ENCODE data around the gene CRADD. TPM values are rescaled to one million over a fixed set of nuclear protein-coding genes. Genes with fewer than 3 reads are reported as not detected.

Gene CRADD
- total RNA-seq, 2 donors from 2014 or later = 7.7 to 9.1 TPM

- Mint-ChIP-seq H3K4me3 (no peak overlapping the region), H3K27me3 (ENCODE audit: insufficient read depth) (no peaks in the 10 kb centered on the region), H3K36me3 (ENCODE audit: low read depth) (no peaks in the 10 kb centered on the region), H3K9me3 (peaks cover 6% of the 10 kb centered on the region), H3K4me1 (no peaks in the 10 kb centered on the region), H3K27ac (no peak overlapping the region)
- Histone ChIP-seq H3K9me3 (ENCODE audit: control insufficient read depth, low read length) (no peaks in the 10 kb centered on the region), H3K4me1 (ENCODE audit: control insufficient read depth, insufficient read depth, low read length) (no peaks in the 10 kb centered on the region), H3K27me3 (ENCODE audit: control insufficient read depth, insufficient read depth, low read length, poor library complexity, severe bottlenecking) (no peaks in the 10 kb centered on the region), H3K27ac (ENCODE audit: low read depth, low read length) (no peak overlapping the region), H3K9ac (ENCODE audit: extremely low read depth, low read length, poor library complexity, severe bottlenecking) (no peak overlapping the region), H3K36me3 (ENCODE audit: control insufficient read depth, insufficient read depth, low read length) (no peaks in the 10 kb centered on the region), H3K4me3 (ENCODE audit: low read length) (no peak overlapping the region)
- no peak for DNase-seq
- 62 to 90% methylated on average over 3 of the region's 3 CpGs for WGBS, 2 experiments (ENCODE audit: insufficient coverage in 1 of 2, insufficient read length in 1 of 2)
- no peak for TF ChIP-seq CTCF (conservative IDR thresholded peaks at IDR 0.05)
These were observed 50.1 kb downstream of the CRADD start for GRCh38 chr12:93727195-93727811.

GRCh38 chr12:93727911-93728310 lies 50.7 kb downstream of the CRADD start:
- no peaks in the 10 kb centered on the region for H3K36me3 Mint-ChIP-seq (ENCODE audit: low read depth)
- no peaks in the 10 kb centered on the region for H3K4me1 ChIP-seq (ENCODE audit: control insufficient read depth, insufficient read depth, low read length)

GRCh38 chr12:93729934-93730333 lies 52.8 kb downstream of the CRADD start:
- no peaks in the 10 kb centered on the region for H3K36me3 ChIP-seq (ENCODE audit: control insufficient read depth, insufficient read depth, low read length)
- H3K27ac ChIP-seq (ENCODE audit: low read depth, low read length) = no peak overlapping the region
- Mint-ChIP-seq H3K9me3 (no peaks in the 10 kb centered on the region), H3K27ac (no peak overlapping the region), H3K4me1 (peaks cover 6% of the 10 kb centered on the region), H3K36me3 (ENCODE audit: low read depth) (no peaks in the 10 kb centered on the region), H3K4me3 (no peak overlapping the region), H3K27me3 (ENCODE audit: insufficient read depth) (no peaks in the 10 kb centered on the region)
- no peak overlapping the region for H3K4me3 ChIP-seq (ENCODE audit: low read length)
- H3K9ac ChIP-seq (ENCODE audit: extremely low read depth, low read length, poor library complexity, severe bottlenecking) = no peak overlapping the region
- no peaks in the 10 kb centered on the region for H3K27me3 ChIP-seq (ENCODE audit: control insufficient read depth, insufficient read depth, low read length, poor library complexity, severe bottlenecking)
- H3K9me3 ChIP-seq (ENCODE audit: control insufficient read depth, low read length) = no peaks in the 10 kb centered on the region
- no peak for TF ChIP-seq CTCF (conservative IDR thresholded peaks at IDR 0.05)
- 100% methylated on average over 2 of the region's 3 CpGs for WGBS, 2 experiments (ENCODE audit: insufficient coverage in 1 of 2, insufficient read length in 1 of 2)
- DNase-seq = no peak
- no peaks in the 10 kb centered on the region for H3K4me1 ChIP-seq (ENCODE audit: control insufficient read depth, insufficient read depth, low read length)

More at GRCh38 chr12:93727911-93728310, 50.7 kb downstream of the CRADD start:
- no peaks in the 10 kb centered on the region for H3K27me3 ChIP-seq (ENCODE audit: control insufficient read depth, insufficient read depth, low read length, poor library complexity, severe bottlenecking)
- no peak for DNase-seq
- Mint-ChIP-seq H3K27me3 (ENCODE audit: insufficient read depth) (no peaks in the 10 kb centered on the region), H3K4me3 (no peak overlapping the region), H3K9me3 (no peaks in the 10 kb centered on the region), H3K4me1 (no peaks in the 10 kb centered on the region), H3K27ac (no peak overlapping the region)
- 92 to 94% methylated on average over 2 to 4 of the region's 4 CpGs for WGBS, 2 experiments (ENCODE audit: insufficient coverage in 1 of 2, insufficient read length in 1 of 2)
- no peak for TF ChIP-seq CTCF (conservative IDR thresholded peaks at IDR 0.05)
- no peak overlapping the region for H3K27ac ChIP-seq (ENCODE audit: low read depth, low read length)
- no peaks in the 10 kb centered on the region for H3K36me3 ChIP-seq (ENCODE audit: control insufficient read depth, insufficient read depth, low read length)
- no peaks in the 10 kb centered on the region for H3K9me3 ChIP-seq (ENCODE audit: control insufficient read depth, low read length)
- H3K9ac ChIP-seq (ENCODE audit: extremely low read depth, low read length, poor library complexity, severe bottlenecking) = no peak overlapping the region
- no peak overlapping the region for H3K4me3 ChIP-seq (ENCODE audit: low read length)
